Peyer's patch (tissue), 4 donors: ENCODE results near the gene ZNF710.

ENCODE experiments used
- CTCF ChIP-seq, 6 experiments: fragments of 450-650 bp in 4 of 6; fragments of 200-600 bp in 2 of 6; sonication (generic) in 1 of 6; IDR thresholded peaks; one replicate each; pipeline ENCODE4 v1.5.1; 2017 to 2019; ENCODE audit warnings: antibody characterized with exemption in 6 of 6, mild to moderate bottlenecking in 3 of 6, moderate library complexity in 1 of 6
- POLR2A ChIP-seq, 2 donors: fragments of 450-650 bp; IDR thresholded peaks; one replicate each; pipeline ENCODE4 v1.5.1; 2017; ENCODE audit warnings: antibody characterized with exemption in 2 of 2, mild to moderate bottlenecking in 2 of 2, moderate library complexity in 2 of 2

- TF ChIP-seq CTCF (IDR thresholded peaks at IDR 0.05) = no peak
- no peak for TF ChIP-seq POLR2A (IDR thresholded peaks at IDR 0.05)
Observed at GRCh38 chr15:90099868-90100831, 99.0 kb downstream of the ZNF710 start.
